PC-3 (cell line): ENCODE data around the gene TRIOBP. TPM values are rescaled to one million over a fixed set of nuclear protein-coding genes. Genes with fewer than 3 reads are reported as not detected.
A peak's percentile ranks its signal among the peaks of the same experiment; 100 is the strongest.

ENCODE experiments used
- ATAC-seq: fragments of 200-7000 bp; cut with Tn5 transposase; 2 replicates; pipeline ENCODE4 v1.9.1; 2020; ENCODE audit warnings: mild to moderate bottlenecking, moderate library complexity
- BruUV-seq: library from RNA; stranded (reverse); fragments of 400-500 nt; replicated peaks from 2 replicates; lab custom pipeline; 2021; lab: Mats Ljungman, UMichigan
- CTCF ChIA-PET: fragments of 300-600 bp; sonication (Branson Sonifier 250); formaldehyde crosslinking; loops from one replicate; lab custom pipeline; 2022; ENCODE audit warnings: antibody characterized with exemption; lab: Charles Lee
- POLR2A ChIA-PET: fragments of 300-600 bp; sonication (Branson Sonifier 250); formaldehyde crosslinking; loops from one replicate; lab custom pipeline; 2022; ENCODE audit warnings: antibody characterized with exemption; ENCODE audit not compliant: unreplicated experiment; lab: Charles Lee
- DNase-seq: peaks from one replicate; pipeline ENCODE4 v3.0.0-alpha.2; 2015
- H2AFZ ChIP-seq: fragments of 300-600 bp; sonication (generic); 2 replicates; pipeline ENCODE4 v1.6.0; 2016; ENCODE audit warnings: antibody characterized with exemption, low read length
- H3F3A ChIP-seq: fragments of 300-600 bp; sonication (generic); one replicate; pipeline ENCODE4 v1.6.0; 2017; ENCODE audit warnings: antibody characterized with exemption, low read length, control low read depth, mild to moderate bottlenecking; ENCODE audit not compliant: unreplicated experiment
- H3K27ac ChIP-seq: fragments of 300-600 bp; sonication (generic); 2 replicates; pipeline ENCODE4 v1.5.1; 2016; ENCODE audit warnings: mild to moderate bottlenecking, low read length
- H3K27me3 ChIP-seq: fragments of 300-600 bp; sonication (generic); 2 replicates; pipeline ENCODE4 v1.6.1; 2016; ENCODE audit warnings: low read length, mixed read lengths
- H3K36me3 ChIP-seq: fragments of 300-600 bp; sonication (generic); 2 replicates; pipeline ENCODE4 v1.6.1; 2016; ENCODE audit warnings: low read depth, mixed run types, low read length, mixed read lengths
- H3K4me1 ChIP-seq: fragments of 300-600 bp; sonication (generic); 2 replicates; pipeline ENCODE4 v1.5.1; 2016; ENCODE audit warnings: low read length; ENCODE audit not compliant: insufficient read depth
- H3K4me2 ChIP-seq: fragments of 300-600 bp; sonication (generic); 2 replicates; pipeline ENCODE4 v1.6.0; 2016; ENCODE audit warnings: low read length
- H3K4me3 ChIP-seq: fragments of 300-600 bp; sonication (generic); 2 replicates; pipeline ENCODE4 v1.5.1; 2016; ENCODE audit warnings: mild to moderate bottlenecking, low read length, mixed read lengths
- H3K79me2 ChIP-seq: fragments of 300-600 bp; sonication (generic); 2 replicates; pipeline ENCODE4 v1.6.1; 2017; ENCODE audit warnings: low read length, mixed read lengths
- H3K9ac ChIP-seq: fragments of 300-600 bp; sonication (generic); 2 replicates; pipeline ENCODE4 v1.6.0; 2016; ENCODE audit warnings: mild to moderate bottlenecking, low read length
- H3K9me2 ChIP-seq: fragments of 300-600 bp; sonication (generic); replicated peaks from 2 replicates; pipeline ENCODE4 v1.6.1; 2016; ENCODE audit warnings: mixed run types, low read length, mixed read lengths
- H3K9me3 ChIP-seq: fragments of 300-600 bp; sonication (generic); 2 replicates; pipeline ENCODE4 v1.6.1; 2016; ENCODE audit warnings: low read length, mixed read lengths
- H4K20me1 ChIP-seq: fragments of 300-600 bp; sonication (generic); 2 replicates; pipeline ENCODE4 v1.6.1; 2016; ENCODE audit warnings: low read length, mixed read lengths
- EZH2 ChIP-seq: fragments of 300-600 bp; sonication (generic); IDR thresholded peaks from one replicate; pipeline ENCODE4 v1.6.1; 2017; ENCODE audit warnings: antibody characterized with exemption, mild to moderate bottlenecking, low read length; ENCODE audit not compliant: unreplicated experiment
- EZH2phosphoT487 ChIP-seq: fragments of 300-600 bp; sonication (generic); IDR thresholded peaks from 2 replicates; pipeline ENCODE4 v1.6.1; 2018; ENCODE audit warnings: mild to moderate bottlenecking, antibody characterized with exemption, low read length, borderline replicate concordance
- intact Hi-C: fragments of 100-400 bp; cut with micrococcal nuclease; formaldehyde crosslinking; loops from 2 replicates; pipeline ENCODE4 v1.9.0; 2023
- total RNA-seq: library from RNA; depleted of rRNA; stranded (reverse); fragments of >200 nt; gene quantifications from 2 replicates; pipeline ENCODE4 v1.2.3, GENCODE V29; 2014
- TF ChIP-seq, protein P1 (sequence below): fragments of 300-600 bp; sonication (generic); conservative IDR thresholded peaks from 2 replicates; pipeline ENCODE4 v1.5.1; 2017; ENCODE audit warnings: antibody characterized with exemption, low read depth, mild to moderate bottlenecking, low read length

TRIOBP gene
- total RNA-seq, 1 experiment from 2014 or later, result 64.5 TPM

DNA sequence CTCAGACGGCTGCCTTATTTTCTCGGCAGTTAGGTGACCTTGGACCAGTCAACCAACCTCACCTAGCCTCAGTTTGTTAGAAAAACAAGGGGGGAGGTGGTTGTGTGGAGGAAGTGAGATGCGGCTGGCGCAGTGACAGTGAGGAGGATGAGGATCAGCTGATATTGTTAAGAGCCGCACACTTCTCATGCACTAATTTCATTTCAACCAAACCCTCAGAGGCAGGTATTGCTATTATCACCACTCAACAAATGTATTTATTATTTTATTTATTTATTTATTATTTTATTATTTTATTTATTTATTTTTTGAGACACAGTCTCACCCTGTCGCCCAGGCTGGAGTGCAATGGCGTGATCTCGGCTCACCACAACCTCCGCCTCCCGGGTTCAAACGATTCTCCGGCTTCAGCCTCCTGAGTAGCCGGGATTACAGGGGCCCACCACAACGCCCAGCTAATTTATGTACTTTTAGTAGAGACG lies 19.3 kb upstream of the TRIOBP start:
- Histone ChIP-seq H3K36me3 (peaks cover 5% of the 10 kb centered on the region; the same call in 1 of the 2 replicates), H3K27ac (peak overlapping the region; percentile 32; the same call in 1 of the 2 replicates), H4K20me1 (peaks cover 6% of the 10 kb centered on the region; the same call in 1 of the 2 replicates), H3K27me3 (no peaks in the 10 kb centered on the region), H3K9me3 (no peaks in the 10 kb centered on the region), H3K4me1 (peaks cover 15% of the 10 kb centered on the region), H3F3A (peaks cover 3% of the 10 kb centered on the region), H3K9me2 (no peaks in the 10 kb centered on the region), H2AFZ (no peak overlapping the region), H3K4me2 (peak overlapping the region; percentile 97), H3K79me2 (peaks cover 25% of the 10 kb centered on the region), H3K9ac (no peak overlapping the region), H3K4me3 (peak overlapping the region; percentile 85)
- ATAC-seq, result no peak
- BruUV-seq, result no TSS peak
- no peak for DNase-seq
- intact Hi-C loops, result no loop called here
- TF ChIP-seq, protein P1, sequence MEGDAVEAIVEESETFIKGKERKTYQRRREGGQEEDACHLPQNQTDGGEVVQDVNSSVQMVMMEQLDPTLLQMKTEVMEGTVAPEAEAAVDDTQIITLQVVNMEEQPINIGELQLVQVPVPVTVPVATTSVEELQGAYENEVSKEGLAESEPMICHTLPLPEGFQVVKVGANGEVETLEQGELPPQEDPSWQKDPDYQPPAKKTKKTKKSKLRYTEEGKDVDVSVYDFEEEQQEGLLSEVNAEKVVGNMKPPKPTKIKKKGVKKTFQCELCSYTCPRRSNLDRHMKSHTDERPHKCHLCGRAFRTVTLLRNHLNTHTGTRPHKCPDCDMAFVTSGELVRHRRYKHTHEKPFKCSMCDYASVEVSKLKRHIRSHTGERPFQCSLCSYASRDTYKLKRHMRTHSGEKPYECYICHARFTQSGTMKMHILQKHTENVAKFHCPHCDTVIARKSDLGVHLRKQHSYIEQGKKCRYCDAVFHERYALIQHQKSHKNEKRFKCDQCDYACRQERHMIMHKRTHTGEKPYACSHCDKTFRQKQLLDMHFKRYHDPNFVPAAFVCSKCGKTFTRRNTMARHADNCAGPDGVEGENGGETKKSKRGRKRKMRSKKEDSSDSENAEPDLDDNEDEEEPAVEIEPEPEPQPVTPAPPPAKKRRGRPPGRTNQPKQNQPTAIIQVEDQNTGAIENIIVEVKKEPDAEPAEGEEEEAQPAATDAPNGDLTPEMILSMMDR, result no peak
- no peak for TF ChIP-seq EZH2phosphoT487
- TF ChIP-seq EZH2, result no peak
- ChIA-PET POLR2A (interaction anchor here (0.6 kb wide), 1 partner anchor 59 kb away, joined by 4 read pairs; no protein-coding TSS in a partner anchor), CTCF (interaction anchor here (1.0 kb wide), 1 partner anchor 34 kb away, joined by 3 read pairs; no protein-coding TSS in a partner anchor)

DNA sequence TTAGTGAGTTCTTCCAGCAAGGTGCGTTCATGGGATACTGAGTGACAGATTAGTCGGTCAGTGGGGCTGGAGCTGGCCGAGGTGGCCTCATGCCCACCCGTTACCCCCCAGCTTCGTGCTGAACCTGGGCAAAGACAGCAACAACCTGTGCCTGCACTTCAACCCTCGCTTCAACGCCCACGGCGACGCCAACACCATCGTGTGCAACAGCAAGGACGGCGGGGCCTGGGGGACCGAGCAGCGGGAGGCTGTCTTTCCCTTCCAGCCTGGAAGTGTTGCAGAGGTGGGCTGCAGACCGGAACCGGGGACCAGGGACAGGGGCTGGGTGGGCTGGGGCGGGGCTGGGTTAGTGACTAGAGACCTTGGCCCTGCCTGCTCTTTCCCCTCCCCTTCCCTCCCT lies 18.5 kb upstream of the TRIOBP start:
- H3K9ac ChIP-seq, result no peak overlapping the region
- DNase-seq (no peak), ATAC-seq (no peak)
- H3K9me2 ChIP-seq, result no peaks in the 10 kb centered on the region
- H3K4me1 ChIP-seq, result peaks cover 15% of the 10 kb centered on the region
- intact Hi-C loops, result no loop called here
- H3F3A ChIP-seq, result peaks cover 3% of the 10 kb centered on the region
- H4K20me1 ChIP-seq, result peaks cover 6% of the 10 kb centered on the region; the same call in 1 of the 2 replicates
- no peaks in the 10 kb centered on the region for H3K27me3 ChIP-seq
- TF ChIP-seq, protein P1, result no peak
- TF ChIP-seq EZH2 (no peak), EZH2phosphoT487 (no peak)
- peak overlapping the region; percentile 46 for H3K4me3 ChIP-seq
- H3K9me3 ChIP-seq, result no peaks in the 10 kb centered on the region
- BruUV-seq, result no TSS peak
- peaks cover 25% of the 10 kb centered on the region for H3K79me2 ChIP-seq
- CTCF ChIA-PET, result no interaction called here
- no peak overlapping the region for H3K27ac ChIP-seq
- no peak overlapping the region for H2AFZ ChIP-seq
- H3K36me3 ChIP-seq, result peaks cover 5% of the 10 kb centered on the region; the same call in 1 of the 2 replicates
- H3K4me2 ChIP-seq, result peak overlapping the region; percentile 42
- POLR2A ChIA-PET, result no interaction called here

DNA sequence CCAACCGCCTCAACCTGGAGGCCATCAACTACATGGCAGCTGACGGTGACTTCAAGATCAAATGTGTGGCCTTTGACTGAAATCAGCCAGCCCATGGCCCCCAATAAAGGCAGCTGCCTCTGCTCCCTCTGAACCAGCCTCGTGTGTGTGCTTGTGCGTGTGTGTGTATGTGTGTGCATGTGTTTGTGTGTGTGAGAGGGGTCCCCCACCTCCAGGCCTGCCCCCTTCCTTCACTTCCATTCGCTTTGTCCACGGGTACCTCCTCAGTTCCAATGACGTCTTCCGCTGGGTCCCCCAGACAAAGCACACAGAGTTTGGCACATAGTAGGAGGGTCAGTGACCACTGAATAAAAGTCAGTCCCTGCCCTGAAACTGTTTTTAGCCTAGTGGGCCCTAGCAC lies 17.2 kb upstream of the TRIOBP start:
- CTCF ChIA-PET, result no interaction called here
- Histone ChIP-seq H3K4me1 (peaks cover 15% of the 10 kb centered on the region), H3K9me2 (no peaks in the 10 kb centered on the region), H3K4me2 (no peak overlapping the region), H3K27me3 (no peaks in the 10 kb centered on the region), H4K20me1 (peaks cover 6% of the 10 kb centered on the region; the same call in 1 of the 2 replicates), H3F3A (peaks cover 3% of the 10 kb centered on the region), H3K4me3 (no peak overlapping the region), H3K79me2 (peaks cover 25% of the 10 kb centered on the region), H3K27ac (no peak overlapping the region), H3K9ac (no peak overlapping the region), H3K9me3 (no peaks in the 10 kb centered on the region), H3K36me3 (peaks cover 5% of the 10 kb centered on the region; the same call in 1 of the 2 replicates), H2AFZ (no peak overlapping the region)
- no peak for ATAC-seq
- intact Hi-C loops, result loop anchor here (2.0 to 10.0 kb wide), 2 partner anchors 37 to 125 kb away; partner anchors contain the start of gene GCAT
- DNase-seq, result no peak
- POLR2A ChIA-PET, result no interaction called here
- BruUV-seq, result no TSS peak
- TF ChIP-seq, protein P1, result no peak
- no peak for TF ChIP-seq EZH2phosphoT487
- no peak for TF ChIP-seq EZH2
